ENCODE measurements around the gene GALNTL6.
"Not testable (repeated sequence)": the region's sequence is repeated elsewhere in the genome, so short reads cannot be mapped to it uniquely, and the experiment has no call there.

GALNTL6 gene

GRCh38 chr4:172708184-172708583 lies 895.0 kb downstream of the GALNTL6 start:
- FAIRE-seq = no peak
- no peak for DNase-seq (ENCODE audit: insufficient read length, low spot score)

GRCh38 chr4:172709376-172709775 lies 896.2 kb downstream of the GALNTL6 start:
- no peak for DNase-seq (ENCODE audit: insufficient read length, low spot score)

More at GRCh38 chr4:172708184-172708583, 895.0 kb downstream of the GALNTL6 start:
- no peak for TF ChIP-seq TAF1 (IDR thresholded peaks at IDR 0.05; ENCODE audit: low read depth, low read length)
- no peak for TF ChIP-seq POU2F2 (IDR thresholded peaks at IDR 0.05; ENCODE audit: low read depth, low read length)
- TF ChIP-seq POLR2AphosphoS5 (IDR thresholded peaks at IDR 0.05; ENCODE audit: low read depth, low read length) = no peak
- TF ChIP-seq SPI1 (IDR thresholded peaks at IDR 0.05; ENCODE audit: low read depth, low read length) = no peak
- TF ChIP-seq PAX5 (IDR thresholded peaks at IDR 0.05; ENCODE audit: insufficient read depth, low read length, severe bottlenecking) = no peak
- TF ChIP-seq POLR2A (IDR thresholded peaks at IDR 0.05; ENCODE audit: low read depth, low read length) = no peak

GRCh38 chr4:172716291-172716690 lies 903.1 kb downstream of the GALNTL6 start:
- TF ChIP-seq SPI1 (IDR thresholded peaks at IDR 0.05; ENCODE audit: low read depth, low read length) = no peak
- no peak for TF ChIP-seq POLR2AphosphoS5 (IDR thresholded peaks at IDR 0.05; ENCODE audit: low read depth, low read length)
- TF ChIP-seq PAX5 (IDR thresholded peaks at IDR 0.05; ENCODE audit: insufficient read depth, low read length, severe bottlenecking) = no peak
- TF ChIP-seq TAF1 (IDR thresholded peaks at IDR 0.05; ENCODE audit: low read depth, low read length) = no peak
- no peak for TF ChIP-seq POU2F2 (IDR thresholded peaks at IDR 0.05; ENCODE audit: low read depth, low read length)
- TF ChIP-seq POLR2A (IDR thresholded peaks at IDR 0.05; ENCODE audit: low read depth, low read length) = no peak
- FAIRE-seq = no peak
- no peak for DNase-seq (ENCODE audit: insufficient read length, low spot score)

More at GRCh38 chr4:172709376-172709775, 896.2 kb downstream of the GALNTL6 start:
- FAIRE-seq = no peak
- no peak for TF ChIP-seq POU2F2 (IDR thresholded peaks at IDR 0.05; ENCODE audit: low read depth, low read length)
- TF ChIP-seq SPI1 (IDR thresholded peaks at IDR 0.05; ENCODE audit: low read depth, low read length) = no peak
- TF ChIP-seq POLR2AphosphoS5 (IDR thresholded peaks at IDR 0.05; ENCODE audit: low read depth, low read length) = no peak
- TF ChIP-seq TAF1 (IDR thresholded peaks at IDR 0.05; ENCODE audit: low read depth, low read length) = no peak
- TF ChIP-seq PAX5 (IDR thresholded peaks at IDR 0.05; ENCODE audit: insufficient read depth, low read length, severe bottlenecking) = no peak
- TF ChIP-seq POLR2A (IDR thresholded peaks at IDR 0.05; ENCODE audit: low read depth, low read length) = no peak

GRCh38 chr4:172721659-172722058 lies 908.5 kb downstream of the GALNTL6 start:
- FAIRE-seq (peak; percentile 43), DNase-seq (ENCODE audit: insufficient read length, low spot score) (no peak)
- TF ChIP-seq POU2F2 (IDR thresholded peaks at IDR 0.05; ENCODE audit: low read depth, low read length) = no peak
- TF ChIP-seq PAX5 (IDR thresholded peaks at IDR 0.05; ENCODE audit: insufficient read depth, low read length, severe bottlenecking) = no peak
- TF ChIP-seq SPI1 (IDR thresholded peaks at IDR 0.05; ENCODE audit: low read depth, low read length) = no peak
- no peak for TF ChIP-seq POLR2AphosphoS5 (IDR thresholded peaks at IDR 0.05; ENCODE audit: low read depth, low read length)
- TF ChIP-seq POLR2A (IDR thresholded peaks at IDR 0.05; ENCODE audit: low read depth, low read length) = no peak
- no peak for TF ChIP-seq TAF1 (IDR thresholded peaks at IDR 0.05; ENCODE audit: low read depth, low read length)

GRCh38 chr4:172725581-172725980 lies 912.4 kb downstream of the GALNTL6 start:
- TF ChIP-seq TAF1 (IDR thresholded peaks at IDR 0.05; ENCODE audit: low read depth, low read length) (no peak), POLR2AphosphoS5 (IDR thresholded peaks at IDR 0.05; ENCODE audit: low read depth, low read length) (no peak), SPI1 (IDR thresholded peaks at IDR 0.05; ENCODE audit: low read depth, low read length) (no peak), POU2F2 (IDR thresholded peaks at IDR 0.05; ENCODE audit: low read depth, low read length) (no peak), POLR2A (IDR thresholded peaks at IDR 0.05; ENCODE audit: low read depth, low read length) (no peak)
- FAIRE-seq (no peak), DNase-seq (ENCODE audit: insufficient read length, low spot score) (no peak)

- DNase-seq (ENCODE audit: insufficient read length, low spot score) = no peak
- TF ChIP-seq PAX5 (IDR thresholded peaks at IDR 0.05; ENCODE audit: insufficient read depth, low read length, severe bottlenecking) = no peak
- no peak for TF ChIP-seq TAF1 (IDR thresholded peaks at IDR 0.05; ENCODE audit: low read depth, low read length)
- TF ChIP-seq POU2F2 (IDR thresholded peaks at IDR 0.05; ENCODE audit: low read depth, low read length) = no peak
- no peak for TF ChIP-seq SPI1 (IDR thresholded peaks at IDR 0.05; ENCODE audit: low read depth, low read length)
- no peak for TF ChIP-seq POLR2AphosphoS5 (IDR thresholded peaks at IDR 0.05; ENCODE audit: low read depth, low read length)
- FAIRE-seq = no peak
Observed at GRCh38 chr4:172726001-172726423, 912.8 kb downstream of the GALNTL6 start.

- FAIRE-seq (no peak), DNase-seq (ENCODE audit: insufficient read length, low spot score) (no peak)
- TF ChIP-seq POLR2AphosphoS5 (IDR thresholded peaks at IDR 0.05; ENCODE audit: low read depth, low read length) (no peak), PAX5 (IDR thresholded peaks at IDR 0.05; ENCODE audit: insufficient read depth, low read length, severe bottlenecking) (no peak), SPI1 (IDR thresholded peaks at IDR 0.05; ENCODE audit: low read depth, low read length) (no peak), POU2F2 (IDR thresholded peaks at IDR 0.05; ENCODE audit: low read depth, low read length) (no peak), POLR2A (IDR thresholded peaks at IDR 0.05; ENCODE audit: low read depth, low read length) (no peak), TAF1 (IDR thresholded peaks at IDR 0.05; ENCODE audit: low read depth, low read length) (no peak)
Observed at GRCh38 chr4:172727631-172728030, 914.4 kb downstream of the GALNTL6 start.

- not testable (repeated sequence) for FAIRE-seq; DNase-seq (ENCODE audit: insufficient read length, low spot score)
Observed at GRCh38 chr4:172733645-172734044, 920.4 kb downstream of the GALNTL6 start.

- FAIRE-seq = no peak
- TF ChIP-seq POLR2A (IDR thresholded peaks at IDR 0.05; ENCODE audit: low read depth, low read length) (no peak), PAX5 (IDR thresholded peaks at IDR 0.05; ENCODE audit: insufficient read depth, low read length, severe bottlenecking) (no peak), TAF1 (IDR thresholded peaks at IDR 0.05; ENCODE audit: low read depth, low read length) (no peak), SPI1 (IDR thresholded peaks at IDR 0.05; ENCODE audit: low read depth, low read length) (no peak), POLR2AphosphoS5 (IDR thresholded peaks at IDR 0.05; ENCODE audit: low read depth, low read length) (no peak), POU2F2 (IDR thresholded peaks at IDR 0.05; ENCODE audit: low read depth, low read length) (no peak)
- DNase-seq (ENCODE audit: insufficient read length, low spot score) = no peak
Observed at GRCh38 chr4:172734555-172734954, 921.4 kb downstream of the GALNTL6 start.

GRCh38 chr4:172736046-172736445 lies 922.8 kb downstream of the GALNTL6 start:
- DNase-seq (ENCODE audit: insufficient read length, low spot score) = no peak
- no peak for FAIRE-seq
- no peak for TF ChIP-seq PAX5 (IDR thresholded peaks at IDR 0.05; ENCODE audit: insufficient read depth, low read length, severe bottlenecking)
- TF ChIP-seq TAF1 (IDR thresholded peaks at IDR 0.05; ENCODE audit: low read depth, low read length) = no peak
- TF ChIP-seq POLR2AphosphoS5 (IDR thresholded peaks at IDR 0.05; ENCODE audit: low read depth, low read length) = no peak
- no peak for TF ChIP-seq POLR2A (IDR thresholded peaks at IDR 0.05; ENCODE audit: low read depth, low read length)
- no peak for TF ChIP-seq SPI1 (IDR thresholded peaks at IDR 0.05; ENCODE audit: low read depth, low read length)
- TF ChIP-seq POU2F2 (IDR thresholded peaks at IDR 0.05; ENCODE audit: low read depth, low read length) = no peak
